Epithelial cell of esophagus (primary cell): ENCODE results near the gene KCNA4.

Experiments
- DNase-seq: peaks from one replicate; pipeline ENCODE4 v3.0.0; 2010; ENCODE audit warnings: low read depth
- H3K4me3 ChIP-seq: 2 replicates; pipeline ENCODE4 v1.5.1; 2011; ENCODE audit warnings: mild to moderate bottlenecking, low read length, control low read depth
- CTCF ChIP-seq: IDR thresholded peaks from 2 replicates; pipeline ENCODE4 v1.5.1; 2011; ENCODE audit warnings: low read depth, mild to moderate bottlenecking, low read length, control low read depth, inconsistent platforms; ENCODE audit not compliant: insufficient read depth; ENCODE audit errors: missing control alignments

The KCNA4 gene

GRCh38 chr11:30017445-30017895 lies 640 bp upstream of the KCNA4 start:
- H3K4me3 ChIP-seq = no peak overlapping the region
- DNase-seq = no peak
- no peak for TF ChIP-seq CTCF

- no peak for DNase-seq
- TF ChIP-seq CTCF = no peak
- H3K4me3 ChIP-seq = no peak overlapping the region
Observed at GRCh38 chr11:30015725-30016412, 961 bp downstream of the KCNA4 start.

- DNase-seq = no peak
- no peak for TF ChIP-seq CTCF
- H3K4me3 ChIP-seq = no peak overlapping the region
Observed at GRCh38 chr11:30012346-30012745, 4.5 kb downstream of the KCNA4 start.

GRCh38 chr11:30009060-30009459 lies 7.8 kb downstream of the KCNA4 start:
- no peak for TF ChIP-seq CTCF
- no peak overlapping the region for H3K4me3 ChIP-seq

GRCh38 chr11:30006876-30007275 lies 10.0 kb downstream of the KCNA4 start:
- TF ChIP-seq CTCF = no peak
- DNase-seq = no peak
- no peak overlapping the region for H3K4me3 ChIP-seq

More at GRCh38 chr11:30009060-30009459, 7.8 kb downstream of the KCNA4 start:
- no peak for DNase-seq

GRCh38 chr11:30002157-30002785 lies 14.6 kb downstream of the KCNA4 start:
- TF ChIP-seq CTCF = no peak

More at GRCh38 chr11:30002157-30002785, 14.6 kb downstream of the KCNA4 start:
- no peak overlapping the region for H3K4me3 ChIP-seq
- DNase-seq = peak; percentile 2
